ENCODE results near the gene LRRC4.

Gene LRRC4

DNA sequence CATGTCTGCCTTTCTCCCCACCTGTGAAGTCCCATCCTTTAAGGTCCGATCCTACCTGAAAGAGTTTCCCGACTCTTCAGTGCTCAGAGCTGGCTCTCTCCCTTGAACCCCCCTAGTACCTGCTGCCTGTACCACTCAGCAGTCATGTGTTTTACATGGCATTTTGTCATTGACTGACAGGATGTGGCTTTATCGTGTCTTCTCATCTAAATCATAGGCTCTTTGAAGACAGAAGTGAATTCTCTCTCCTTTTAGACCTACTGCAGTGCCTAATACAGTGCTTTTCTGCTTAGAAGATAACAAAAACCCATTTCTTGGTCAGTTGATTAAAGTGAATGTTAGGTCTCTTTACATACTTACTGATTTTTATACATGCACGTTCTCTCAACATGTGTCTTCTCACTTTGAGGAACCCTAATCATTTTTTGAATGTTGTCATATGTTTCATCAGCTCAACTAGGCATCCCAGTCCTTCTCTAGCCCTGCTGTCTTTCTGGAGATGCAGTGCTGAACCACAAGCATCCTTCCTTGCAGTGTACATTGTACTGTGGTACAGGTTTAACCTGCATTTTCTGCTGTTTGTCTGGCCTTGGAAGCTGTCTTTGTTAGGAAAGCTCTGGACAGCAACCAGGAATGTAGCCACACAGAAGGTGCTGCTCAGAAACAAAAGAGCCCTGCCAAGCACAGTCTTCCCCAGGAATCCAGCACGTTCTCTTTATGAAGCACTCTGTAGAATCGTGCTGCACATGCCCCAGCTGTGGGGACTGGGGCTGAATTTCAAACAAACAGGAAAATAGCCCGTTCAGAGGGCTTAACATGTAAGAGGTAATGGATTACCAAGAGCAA lies 28.1 kb upstream of the LRRC4 start:
- DNase-seq, result peak; percentile 23

DNA sequence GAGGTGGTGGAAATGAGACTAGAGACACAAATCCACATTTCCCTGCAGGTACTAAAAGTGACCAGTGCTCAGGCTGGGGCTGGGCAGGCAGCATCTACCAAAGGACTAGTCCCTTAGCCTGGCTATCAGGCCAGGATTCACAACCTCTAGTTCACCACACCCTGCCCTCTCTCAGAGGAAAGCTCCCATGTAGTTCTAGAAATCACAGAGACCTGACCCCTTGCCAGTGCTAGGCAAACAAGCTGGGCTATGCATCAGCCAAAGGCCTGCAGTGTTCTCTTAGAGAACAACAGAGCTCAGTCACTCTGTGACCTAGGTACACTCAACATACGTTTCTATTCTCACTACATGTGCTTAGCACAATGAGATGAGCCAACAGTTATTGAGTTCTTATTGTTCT lies 26.7 kb upstream of the LRRC4 start:
- no peak for DNase-seq

DNA sequence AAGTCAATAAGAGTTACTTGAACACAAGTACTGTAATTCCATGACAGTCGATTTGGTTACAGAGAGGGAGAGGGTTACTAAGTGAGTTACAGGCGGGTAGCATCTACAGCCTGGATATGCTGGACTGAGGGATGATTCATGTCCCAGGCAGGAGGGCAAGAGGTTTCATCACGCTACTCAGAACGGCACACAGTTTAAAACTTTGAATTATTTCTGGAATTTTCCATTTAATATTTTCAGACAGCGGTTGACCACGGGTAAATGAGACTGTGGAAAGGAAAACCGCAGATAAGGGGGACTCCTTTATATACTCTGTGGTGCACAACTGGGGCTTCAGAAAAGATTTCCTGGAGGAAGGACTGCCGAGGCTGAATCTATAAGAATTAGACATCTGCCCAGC lies 25.7 kb upstream of the LRRC4 start:
- no peak for DNase-seq

DNA sequence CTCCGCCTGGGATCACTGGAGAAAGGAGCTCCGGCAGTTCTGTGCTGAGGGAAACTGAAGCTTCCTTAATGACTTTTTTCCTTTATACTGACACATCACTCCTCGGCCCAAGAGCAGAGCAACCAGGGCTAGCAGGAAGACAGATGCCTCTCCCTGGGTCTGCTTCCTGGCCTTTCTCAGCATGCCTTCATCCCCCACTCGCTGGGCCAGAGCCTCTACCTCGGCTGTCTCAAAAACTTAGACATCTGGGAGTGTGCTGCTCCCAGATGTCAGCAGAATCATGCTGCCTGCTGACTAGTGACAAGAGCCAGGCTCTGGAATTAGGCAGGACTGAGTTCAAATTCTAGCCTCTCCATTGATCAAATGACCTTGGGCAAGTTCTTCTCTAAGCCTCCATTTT lies 24.4 kb upstream of the LRRC4 start:
- DNase-seq, result no peak

DNA sequence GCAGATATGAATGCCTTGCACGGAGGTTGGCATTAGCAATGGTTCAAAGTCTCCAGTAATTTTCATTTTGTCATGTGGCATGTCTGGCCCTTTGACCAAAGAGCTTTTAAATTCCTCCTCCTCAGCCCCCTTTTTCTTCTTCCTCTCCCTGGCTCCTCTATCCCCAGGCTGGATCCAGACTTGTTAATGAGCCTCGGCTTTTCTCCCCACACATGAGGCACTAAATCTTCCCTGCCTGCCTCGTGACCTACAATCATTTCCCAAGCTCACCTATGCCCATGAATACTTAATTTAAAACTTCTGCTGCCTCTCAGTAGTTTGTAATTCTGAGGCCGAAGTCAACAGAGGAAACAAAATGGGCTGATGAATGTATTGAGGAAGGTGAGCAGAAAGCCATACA lies 23.3 kb upstream of the LRRC4 start:
- DNase-seq, result no peak

DNA sequence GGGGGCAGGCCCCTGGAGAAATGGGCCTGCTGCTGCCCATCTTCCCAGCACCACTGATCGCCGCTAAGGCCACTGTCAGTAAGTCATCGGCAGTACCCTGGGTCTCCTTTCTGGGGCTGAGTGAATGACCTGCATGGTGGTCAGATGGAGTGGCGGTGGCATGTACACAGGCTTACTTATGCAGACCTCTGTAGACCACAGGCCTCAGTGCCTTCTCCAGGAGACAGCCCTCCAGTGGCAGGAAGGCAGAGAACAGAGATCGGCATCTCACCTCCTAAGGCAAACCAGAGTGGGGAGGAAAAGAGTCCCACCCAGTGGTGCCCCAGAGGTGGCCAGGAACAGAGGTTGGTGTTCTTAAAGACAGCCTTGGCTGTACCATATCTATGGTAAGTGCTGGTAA lies 22.8 kb upstream of the LRRC4 start:
- no peak for DNase-seq

DNA sequence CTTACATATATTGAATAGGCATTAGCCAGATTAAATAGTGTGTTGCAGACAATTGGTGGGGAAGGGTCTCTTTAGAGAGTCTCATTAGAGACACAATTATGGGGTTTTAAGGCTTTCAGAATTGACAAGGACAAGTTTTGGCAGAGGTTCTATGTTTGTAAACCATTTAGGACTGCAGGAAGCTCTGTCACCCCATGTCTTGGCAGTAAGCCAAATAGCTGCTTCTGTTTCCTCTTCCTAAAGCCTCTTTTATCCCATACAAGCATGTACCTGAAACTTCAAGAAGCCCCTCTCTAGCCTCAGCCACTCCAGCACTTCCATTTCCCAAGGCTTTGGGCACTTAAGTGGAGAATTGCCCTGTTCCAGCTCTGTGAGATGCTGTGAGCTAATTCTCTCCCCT lies 21.8 kb upstream of the LRRC4 start:
- DNase-seq, result no peak

DNA sequence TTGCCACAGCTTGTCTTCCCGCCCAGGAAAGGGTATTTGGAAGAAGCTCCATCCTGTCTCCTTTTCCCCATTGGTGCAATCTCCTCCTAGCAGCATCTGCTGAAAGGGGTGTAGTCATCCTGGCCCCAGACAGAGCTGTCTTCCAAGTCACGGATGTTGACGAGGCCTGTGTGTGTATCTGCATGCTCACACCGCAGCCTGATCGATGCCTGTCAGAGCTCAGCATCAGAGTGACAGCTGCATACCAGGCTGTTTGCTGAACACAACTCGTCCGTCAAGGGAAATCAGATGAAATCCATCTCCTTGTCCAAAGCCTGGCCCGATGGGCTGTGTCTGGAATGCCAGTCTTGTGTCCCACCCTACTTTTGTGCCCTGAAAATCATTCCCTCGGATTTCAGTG lies 21.2 kb upstream of the LRRC4 start:
- DNase-seq, result no peak

DNA sequence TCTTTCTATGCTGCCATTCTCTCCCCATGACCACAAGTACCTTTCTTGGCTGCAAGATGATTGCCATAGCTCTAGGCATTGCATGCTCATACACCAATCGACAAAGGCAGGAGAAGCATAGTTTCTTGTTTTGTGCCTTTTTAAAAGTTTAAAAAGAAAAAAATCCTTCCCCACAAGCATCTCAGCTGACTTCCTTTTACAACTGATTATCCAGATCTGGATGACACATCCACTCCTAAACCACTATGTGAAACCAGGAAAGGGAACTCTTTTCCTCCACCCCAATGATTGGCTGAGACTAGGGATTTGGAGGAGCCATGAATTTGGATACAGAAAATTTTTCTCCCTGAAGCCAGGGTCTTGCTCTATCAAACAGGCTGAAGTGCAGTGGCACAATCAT lies 14.5 kb upstream of the LRRC4 start:
- no peak for DNase-seq

DNA sequence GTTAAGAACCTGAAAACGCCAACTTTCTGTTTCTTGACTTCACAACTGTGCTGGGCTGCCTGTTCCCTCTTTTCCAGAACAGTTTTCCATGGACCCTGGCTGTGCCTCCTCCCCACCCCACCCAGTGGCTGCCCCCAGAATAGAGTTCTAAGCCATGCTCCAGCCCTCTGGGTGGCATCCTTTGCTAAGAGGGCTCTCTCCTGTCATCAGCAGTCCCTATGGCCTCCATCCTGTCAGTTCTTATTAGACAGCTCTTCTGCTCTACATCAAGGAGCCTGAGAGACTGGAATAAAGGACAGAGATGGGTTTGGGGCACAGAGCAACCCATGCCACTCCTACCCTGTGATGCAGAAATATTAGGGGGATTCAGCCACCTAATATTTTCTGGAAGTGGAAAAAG lies 13.9 kb upstream of the LRRC4 start:
- no peak for DNase-seq

DNA sequence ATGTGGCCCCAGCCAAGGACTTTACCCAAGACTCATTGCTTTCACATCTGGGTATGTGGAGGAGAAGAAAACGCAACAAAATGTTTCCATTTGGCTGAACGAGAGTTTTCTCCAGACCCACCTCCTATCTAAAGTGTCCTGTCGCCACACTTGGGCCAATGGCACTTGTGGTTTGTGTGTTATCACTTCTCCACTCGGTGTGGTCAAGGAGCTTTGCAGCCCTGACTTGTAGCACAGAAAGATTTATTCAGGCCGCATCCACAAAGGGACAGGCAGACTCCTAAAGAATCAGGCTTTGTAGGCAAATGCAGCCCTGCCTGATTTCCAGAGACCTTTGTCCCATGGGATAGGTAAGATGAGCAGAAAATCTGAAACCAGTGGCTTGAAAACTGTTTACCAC lies 12.8 kb upstream of the LRRC4 start:
- DNase-seq, result no peak

DNA sequence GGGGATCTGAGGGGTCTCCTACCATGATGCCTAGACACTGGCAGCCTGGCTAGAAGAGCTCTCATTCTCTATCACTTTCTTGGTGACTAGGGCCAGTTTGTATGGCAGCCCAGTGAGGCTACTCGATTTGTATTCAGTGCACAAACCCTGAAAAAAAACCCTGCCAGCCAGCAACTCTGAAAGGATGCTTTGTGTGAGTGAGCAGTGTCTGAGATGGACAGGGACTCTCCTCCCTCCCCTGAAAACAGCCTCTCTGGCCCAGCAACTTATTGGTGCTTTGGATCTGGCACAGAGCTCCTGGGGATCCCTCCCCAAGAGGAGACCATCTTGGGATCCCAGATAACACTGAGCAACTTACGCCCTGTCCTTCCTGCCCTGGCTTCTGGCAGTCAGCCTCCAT lies 10.8 kb upstream of the LRRC4 start:
- DNase-seq, result no peak

DNA sequence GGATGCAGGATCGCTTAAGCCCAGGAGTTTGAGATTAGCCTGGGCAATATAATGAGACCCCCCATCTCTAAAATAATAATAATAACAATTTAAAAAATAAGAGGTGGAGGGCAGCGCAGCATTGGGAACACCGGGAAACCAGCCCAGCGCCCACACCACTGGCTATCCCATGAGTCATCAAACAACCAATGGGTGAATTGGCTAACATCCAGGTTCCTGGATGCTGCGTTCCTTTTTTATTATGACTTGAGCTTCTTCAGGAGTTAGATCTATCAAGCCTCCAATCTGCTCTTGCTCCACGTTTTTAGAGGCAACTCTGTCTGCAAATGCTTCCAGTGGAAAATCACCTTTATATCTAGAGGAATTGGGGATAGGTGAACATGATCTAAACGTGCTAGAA lies 10.0 kb upstream of the LRRC4 start:
- no peak for DNase-seq

DNA sequence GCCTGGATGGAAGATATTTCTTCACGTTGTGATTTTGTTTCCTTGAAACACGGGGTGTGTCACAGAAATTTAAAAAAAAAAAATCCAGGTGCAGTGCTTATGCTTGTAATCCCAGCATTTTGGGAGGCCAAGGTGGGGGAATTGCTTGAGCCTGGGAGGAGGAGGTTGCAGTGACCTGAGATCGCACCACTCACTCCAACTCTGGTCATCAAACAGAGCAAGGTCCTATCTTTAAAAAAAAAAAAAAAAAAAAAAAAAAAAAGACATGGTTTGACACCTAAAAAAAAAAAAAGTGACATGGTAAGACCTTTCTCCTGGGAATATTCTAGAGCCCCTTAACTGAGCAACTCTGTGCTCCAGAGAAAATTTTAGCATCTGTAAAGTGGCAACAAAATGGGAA lies 9.0 kb upstream of the LRRC4 start:
- DNase-seq, result no peak

DNA sequence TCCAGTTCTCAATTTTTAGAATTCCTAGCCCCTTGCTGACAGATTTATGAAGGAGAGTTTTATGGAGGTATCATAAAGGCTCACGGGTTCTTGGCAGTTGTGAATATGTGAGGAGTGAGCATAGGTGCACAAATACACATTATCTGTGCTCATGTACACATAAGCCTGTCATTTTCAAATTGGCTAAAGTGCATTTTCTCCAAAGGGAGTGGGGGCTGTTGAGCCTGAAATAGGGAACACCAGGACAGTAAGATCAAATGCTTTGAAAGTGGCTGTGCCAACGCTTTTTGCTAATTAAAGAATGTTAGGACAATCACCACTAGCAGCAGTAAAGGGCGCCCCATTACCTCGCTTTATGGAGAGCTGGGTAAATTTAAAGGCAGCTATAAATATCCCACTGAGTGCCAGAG lies 8.3 kb upstream of the LRRC4 start:
- no peak for DNase-seq

DNA sequence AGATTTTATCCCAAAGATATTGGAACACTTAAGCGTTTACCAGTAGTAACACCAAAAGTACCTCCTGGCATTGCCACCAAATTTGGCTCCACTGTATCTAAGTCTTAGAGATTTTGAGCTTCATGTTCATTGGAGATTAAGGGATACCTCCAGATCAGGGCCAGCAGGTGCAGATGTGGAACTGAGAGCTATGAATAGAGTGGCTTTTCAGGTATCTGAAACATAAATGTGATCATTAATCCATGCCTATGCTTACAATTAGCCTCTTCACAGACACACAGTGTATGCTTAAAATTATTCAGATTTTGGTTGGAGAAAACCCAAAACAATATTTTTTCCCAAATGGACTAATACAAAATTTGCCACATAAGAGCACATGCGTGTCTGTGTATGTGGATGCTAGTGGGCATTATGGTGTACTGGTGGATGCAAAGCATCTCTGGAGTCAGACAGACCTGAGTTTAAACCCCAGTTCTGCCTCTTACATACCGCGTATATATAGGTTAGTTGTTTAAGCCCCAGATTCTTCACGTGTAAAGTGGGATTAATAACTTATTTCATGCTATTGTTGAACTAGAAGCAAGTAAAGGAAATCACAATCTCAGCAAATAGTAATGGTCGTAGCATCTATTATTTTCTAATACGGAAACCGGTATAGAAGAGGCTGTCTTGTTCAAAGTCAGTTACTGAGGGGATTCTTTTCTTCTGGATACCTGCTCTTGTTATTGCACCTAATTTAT lies 6.8 kb upstream of the LRRC4 start:
- DNase-seq, result no peak

DNA sequence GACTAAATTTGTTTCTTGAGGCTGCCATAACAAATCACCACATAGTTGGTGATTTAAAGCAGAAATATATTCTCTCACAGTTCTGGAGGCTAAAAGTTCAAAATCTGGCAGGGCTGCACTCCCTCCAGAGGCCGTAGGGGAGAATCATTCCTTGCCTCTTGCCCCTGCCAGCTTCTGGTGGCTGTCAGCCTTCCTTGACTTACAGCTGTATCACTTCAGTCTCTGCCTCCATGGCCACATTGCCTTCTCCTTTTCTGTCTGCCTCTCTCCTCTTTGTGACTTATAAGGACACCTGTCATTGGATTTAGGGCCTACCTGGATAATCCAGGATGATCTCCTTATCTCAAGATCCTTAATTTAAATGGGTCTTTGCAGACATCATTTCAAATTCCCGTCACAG lies 5.8 kb upstream of the LRRC4 start:
- no peak for DNase-seq

DNA sequence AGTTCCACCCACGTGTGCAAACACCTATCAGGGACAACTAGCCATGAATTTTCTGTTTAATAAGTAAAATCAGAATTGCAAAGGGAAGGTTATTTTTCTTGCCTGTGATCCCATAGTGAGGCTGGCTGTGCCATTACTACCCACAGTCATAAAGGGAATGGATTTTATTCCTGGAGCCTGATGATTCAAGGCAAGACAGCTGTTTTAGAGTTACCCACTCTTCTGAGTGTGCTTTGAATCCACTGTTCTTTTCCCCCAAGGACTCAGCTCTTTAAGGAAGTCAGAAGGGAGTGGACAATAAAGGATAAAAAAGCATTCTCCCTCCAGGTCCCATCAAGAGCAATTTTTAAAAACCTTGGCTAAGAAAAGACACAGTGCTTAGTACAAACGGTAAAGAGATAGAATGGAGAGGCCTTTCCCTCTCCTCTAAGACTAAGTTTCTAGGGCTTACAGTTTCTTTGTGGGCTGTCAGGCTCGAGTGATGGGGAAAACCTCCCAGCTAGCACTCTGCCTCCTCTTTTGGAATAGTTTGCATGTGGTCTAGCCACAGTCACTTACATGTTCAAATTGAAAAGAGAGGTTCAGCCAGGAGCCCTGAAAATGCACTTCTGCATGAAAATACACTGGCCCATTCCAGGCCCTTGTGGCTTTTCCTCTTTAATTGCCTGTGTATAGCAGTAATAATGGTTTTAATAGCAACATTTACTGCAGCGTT lies 5.1 kb upstream of the LRRC4 start:
- DNase-seq, result no peak

DNA sequence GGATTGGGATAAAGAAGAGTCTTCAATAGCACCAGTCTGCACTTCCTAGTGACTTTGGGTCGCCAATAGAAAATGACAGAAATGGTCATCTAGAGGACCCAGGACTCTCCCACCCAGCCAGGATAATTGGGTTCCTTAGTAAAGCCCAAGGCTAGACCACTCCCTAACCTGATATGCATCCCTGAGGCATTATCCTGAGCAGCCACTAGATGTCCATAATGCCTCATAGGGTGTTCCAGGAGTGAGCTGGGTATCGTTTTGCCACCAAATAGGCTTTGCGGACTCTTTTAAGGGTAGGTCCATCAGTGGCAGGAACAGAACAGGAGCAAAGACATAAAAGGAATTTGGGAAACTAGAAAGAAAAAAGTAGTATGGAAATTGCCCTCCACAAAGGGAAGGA lies 4.5 kb upstream of the LRRC4 start:
- no peak for DNase-seq

DNA sequence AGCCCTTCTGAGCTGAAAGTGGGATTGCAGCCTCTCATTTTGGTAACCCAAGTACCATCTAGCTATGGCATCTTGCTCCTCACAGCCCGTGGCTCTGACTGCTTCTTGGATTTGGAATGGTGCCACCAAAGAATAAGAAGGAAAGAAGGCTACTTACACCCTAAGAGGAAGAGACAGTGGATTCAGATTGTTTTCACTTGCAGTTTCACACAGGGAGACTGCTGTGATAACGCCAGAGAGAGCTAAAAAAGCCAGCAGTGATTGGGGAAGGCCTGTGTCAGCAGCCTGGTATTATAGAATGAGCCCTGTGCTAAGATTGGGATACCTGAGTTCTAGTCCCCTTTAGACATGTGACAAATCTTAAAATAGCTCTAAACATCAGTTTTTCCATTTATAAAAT lies 3.6 kb upstream of the LRRC4 start:
- DNase-seq, result no peak

DNA sequence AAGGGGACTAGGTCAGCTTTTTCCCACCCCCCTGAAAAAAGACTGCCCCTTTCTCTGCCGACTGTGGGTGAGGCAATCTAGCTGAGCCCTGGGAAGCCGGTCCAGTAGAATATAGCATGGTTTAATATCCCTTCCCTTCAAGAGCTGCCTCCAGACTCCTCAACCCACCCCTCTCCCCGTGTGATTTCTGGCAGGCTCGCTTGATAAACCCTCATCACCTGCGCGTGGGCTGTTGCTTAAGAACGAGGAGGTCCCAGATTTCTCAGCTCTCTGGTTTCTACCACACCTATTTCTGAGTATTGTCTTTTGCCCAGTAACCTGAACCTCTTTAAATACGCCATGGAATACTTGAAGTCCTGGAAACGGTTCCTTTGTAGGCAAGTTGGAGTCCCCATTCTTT lies 2.0 kb upstream of the LRRC4 start:
- DNase-seq, result no peak

DNA sequence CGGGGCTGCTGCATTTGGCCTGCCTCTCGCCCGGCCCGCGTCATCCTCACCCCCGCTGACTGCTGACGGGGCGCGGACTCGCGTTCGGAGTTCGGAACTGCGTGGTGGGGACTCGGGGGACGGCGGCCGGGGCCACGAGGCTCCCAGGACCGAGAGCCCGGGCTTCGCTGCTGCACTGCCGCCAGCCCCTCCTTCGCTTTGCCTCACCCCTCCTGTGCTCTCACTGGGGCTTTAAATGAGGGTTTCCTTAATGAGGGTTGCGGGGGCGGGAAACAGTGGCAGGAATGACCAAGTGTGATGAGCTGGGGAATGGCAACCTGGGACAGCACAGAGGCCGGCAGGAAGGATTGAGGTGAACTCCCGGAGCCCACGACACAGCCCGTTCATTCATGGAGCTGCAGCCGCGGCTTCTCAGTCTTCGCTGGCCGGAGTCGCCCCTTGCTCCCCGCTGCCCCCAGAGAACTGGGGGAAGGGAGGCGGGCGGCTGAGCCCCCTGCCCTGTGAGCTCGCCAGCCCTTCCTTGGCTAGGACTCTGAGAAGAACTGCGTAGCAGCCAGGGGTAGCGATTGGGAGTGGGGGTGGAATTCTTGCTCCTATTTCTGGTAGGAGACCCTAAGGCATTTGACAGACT lies 1.5 kb upstream of the LRRC4 start:
- no peak for DNase-seq

DNA sequence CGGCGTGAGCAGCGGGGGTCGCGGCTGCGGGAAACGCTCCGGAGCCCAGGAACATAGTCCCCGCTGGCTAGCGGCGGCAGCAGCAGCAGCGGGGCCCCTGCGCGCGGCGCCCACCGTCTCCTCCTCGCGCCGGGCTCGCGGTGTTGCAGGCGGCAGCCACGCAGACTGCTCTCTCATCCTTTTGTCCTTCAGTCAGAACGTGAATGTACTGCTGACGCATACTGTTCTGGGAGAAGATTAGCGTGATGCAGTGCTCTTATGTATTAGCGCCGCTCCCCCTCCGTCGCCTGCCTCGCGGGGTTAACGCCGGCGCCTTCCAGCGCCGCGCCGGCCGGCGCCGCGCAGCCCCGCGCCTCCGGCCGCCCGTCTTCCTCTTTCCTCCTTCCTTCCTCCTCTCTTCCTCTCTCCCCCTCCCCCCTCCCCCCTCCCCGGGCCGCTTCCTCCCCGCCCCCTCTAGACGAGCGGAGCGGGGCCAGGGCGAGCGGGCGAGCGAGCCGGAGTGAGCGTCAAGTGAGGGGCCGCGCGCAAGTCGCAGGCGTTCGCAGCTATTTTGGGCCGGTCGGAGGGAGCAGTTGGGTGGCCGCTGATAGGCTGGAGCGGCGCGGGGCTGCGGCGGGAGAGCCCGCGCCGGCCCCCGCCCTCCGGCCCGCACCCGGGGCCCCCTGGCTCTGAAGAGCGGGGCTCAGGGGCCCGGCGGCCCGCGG lies 816 bp upstream of the LRRC4 start:
- DNase-seq, result peak; percentile 43

All from central memory CD4-positive, alpha-beta T cell (primary cell).